GM19397 (cell line): Measurements from ENCODE around the gene ARF5.

Experiments used
- ATAC-seq: cut with Tn5 transposase; IDR thresholded peaks from one replicate; pipeline ENCODE4 v1.9.1; 2021; ENCODE audit warnings: mild to moderate bottlenecking, moderate library complexity; ENCODE audit not compliant: unreplicated experiment

ARF5 gene

DNA sequence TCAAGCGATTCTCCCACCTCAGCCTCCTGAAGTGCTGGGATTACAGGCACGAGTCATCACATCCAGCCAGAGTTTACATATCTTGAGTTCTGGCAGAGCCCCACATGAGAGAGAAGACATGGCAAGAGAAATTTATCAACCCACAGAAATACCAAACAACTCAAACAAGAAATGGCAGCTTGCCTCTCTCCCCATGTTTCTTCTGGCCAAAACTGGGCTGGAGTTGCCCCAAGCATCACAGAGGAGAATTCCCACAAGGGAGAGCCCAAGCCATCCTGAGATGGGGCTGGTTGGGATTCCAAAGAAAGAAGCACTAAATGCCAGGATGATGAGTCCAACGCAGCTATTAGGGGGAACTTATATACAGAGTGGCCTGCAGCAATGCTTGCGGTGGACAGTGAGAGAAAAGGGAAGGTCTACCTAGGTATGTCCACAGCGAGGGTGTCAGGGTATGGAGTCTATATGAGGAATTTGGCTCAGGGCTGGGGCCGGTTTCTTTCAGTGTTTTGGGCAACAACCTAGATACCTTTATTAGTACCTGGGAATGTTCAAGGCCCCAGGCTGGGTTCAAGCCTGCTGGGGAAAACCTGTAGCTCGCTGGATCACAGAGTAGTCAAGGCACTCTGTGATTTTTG, 44.2 kb downstream of the ARF5 start:
- no peak for ATAC-seq

DNA sequence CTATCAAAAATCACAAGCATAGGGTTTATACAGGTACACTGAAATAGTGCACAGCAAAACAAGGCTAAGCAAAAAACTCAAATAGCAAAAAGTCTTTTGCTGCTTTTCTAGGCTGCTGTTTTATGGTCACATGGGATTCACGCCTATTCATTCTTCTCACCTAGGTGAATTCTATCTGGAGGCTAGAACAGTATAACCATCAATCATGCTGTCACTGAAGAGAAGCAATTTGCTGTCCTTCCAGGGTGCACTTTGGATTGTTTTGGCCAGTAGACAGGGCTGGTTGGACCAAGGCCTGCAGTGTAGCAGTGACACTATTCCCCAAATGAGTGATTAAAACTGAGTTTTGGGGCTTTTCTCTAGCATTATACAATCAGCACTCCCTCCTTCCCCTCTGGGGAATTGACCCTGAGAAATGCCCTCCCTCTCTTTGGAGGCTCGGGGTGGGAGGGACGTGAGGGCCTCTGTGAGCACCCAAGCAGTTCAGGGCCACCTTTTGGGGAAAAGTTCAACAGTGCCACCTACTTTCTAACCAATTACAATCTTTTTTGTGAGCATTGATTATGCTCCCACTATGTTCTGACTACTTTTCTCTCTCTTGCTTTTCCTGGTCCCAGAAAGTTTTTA, 47.6 kb downstream of the ARF5 start:
- ATAC-seq: no peak

GRCh38 chr7:127638197-127638596, 50.0 kb downstream of the ARF5 start:
- no peak for ATAC-seq
